ENCODE measurements around the gene GNG4. TPM values are rescaled to one million over a fixed set of nuclear protein-coding genes. Genes with fewer than 3 reads are reported as not detected.
A peak's percentile ranks its signal among the peaks of the same experiment; 100 is the strongest.

Gene GNG4
- total RNA-seq, 1 donor from 2014 or later = not detected

- peak; percentile 17 for DNase-seq (ENCODE audit: low read depth)
- TF ChIP-seq, protein P1, sequence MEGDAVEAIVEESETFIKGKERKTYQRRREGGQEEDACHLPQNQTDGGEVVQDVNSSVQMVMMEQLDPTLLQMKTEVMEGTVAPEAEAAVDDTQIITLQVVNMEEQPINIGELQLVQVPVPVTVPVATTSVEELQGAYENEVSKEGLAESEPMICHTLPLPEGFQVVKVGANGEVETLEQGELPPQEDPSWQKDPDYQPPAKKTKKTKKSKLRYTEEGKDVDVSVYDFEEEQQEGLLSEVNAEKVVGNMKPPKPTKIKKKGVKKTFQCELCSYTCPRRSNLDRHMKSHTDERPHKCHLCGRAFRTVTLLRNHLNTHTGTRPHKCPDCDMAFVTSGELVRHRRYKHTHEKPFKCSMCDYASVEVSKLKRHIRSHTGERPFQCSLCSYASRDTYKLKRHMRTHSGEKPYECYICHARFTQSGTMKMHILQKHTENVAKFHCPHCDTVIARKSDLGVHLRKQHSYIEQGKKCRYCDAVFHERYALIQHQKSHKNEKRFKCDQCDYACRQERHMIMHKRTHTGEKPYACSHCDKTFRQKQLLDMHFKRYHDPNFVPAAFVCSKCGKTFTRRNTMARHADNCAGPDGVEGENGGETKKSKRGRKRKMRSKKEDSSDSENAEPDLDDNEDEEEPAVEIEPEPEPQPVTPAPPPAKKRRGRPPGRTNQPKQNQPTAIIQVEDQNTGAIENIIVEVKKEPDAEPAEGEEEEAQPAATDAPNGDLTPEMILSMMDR (IDR thresholded peaks at IDR 0.05; ENCODE audit: insufficient read depth, low read length, severe bottlenecking) = no peak
- Histone ChIP-seq H3K27me3 (ENCODE audit: control insufficient read depth, insufficient read depth, low read length) (no peaks in the 10 kb centered on the region), H3K4me3 (ENCODE audit: low read depth, low read length) (no peak overlapping the region), H3K36me3 (ENCODE audit: control insufficient read depth, insufficient read depth, low read length) (peaks cover 2% of the 10 kb centered on the region)
- peak; percentile 7 for FAIRE-seq
Observed at GRCh38 chr1:235670157-235670776, 20.7 kb upstream of the GNG4 start.

- Histone ChIP-seq H3K4me3 (ENCODE audit: low read depth, low read length) (no peak overlapping the region), H3K27me3 (ENCODE audit: control insufficient read depth, insufficient read depth, low read length) (no peaks in the 10 kb centered on the region), H3K36me3 (ENCODE audit: control insufficient read depth, insufficient read depth, low read length) (peaks cover 2% of the 10 kb centered on the region)
- DNase-seq (ENCODE audit: low read depth) = no peak
- TF ChIP-seq, protein P1 (IDR thresholded peaks at IDR 0.05; ENCODE audit: insufficient read depth, low read length, severe bottlenecking) = no peak
- peak; percentile 23 for FAIRE-seq
Observed at GRCh38 chr1:235669277-235669676, 19.7 kb upstream of the GNG4 start.

- DNase-seq (ENCODE audit: low read depth) (no peak), FAIRE-seq (no peak)
- Histone ChIP-seq H3K27me3 (ENCODE audit: control insufficient read depth, insufficient read depth, low read length) (no peaks in the 10 kb centered on the region), H3K4me3 (ENCODE audit: low read depth, low read length) (no peak overlapping the region), H3K36me3 (ENCODE audit: control insufficient read depth, insufficient read depth, low read length) (no peaks in the 10 kb centered on the region)
- TF ChIP-seq, protein P1 (IDR thresholded peaks at IDR 0.05; ENCODE audit: insufficient read depth, low read length, severe bottlenecking) = no peak
Observed at GRCh38 chr1:235663628-235664027, 14.0 kb upstream of the GNG4 start.

DNA sequence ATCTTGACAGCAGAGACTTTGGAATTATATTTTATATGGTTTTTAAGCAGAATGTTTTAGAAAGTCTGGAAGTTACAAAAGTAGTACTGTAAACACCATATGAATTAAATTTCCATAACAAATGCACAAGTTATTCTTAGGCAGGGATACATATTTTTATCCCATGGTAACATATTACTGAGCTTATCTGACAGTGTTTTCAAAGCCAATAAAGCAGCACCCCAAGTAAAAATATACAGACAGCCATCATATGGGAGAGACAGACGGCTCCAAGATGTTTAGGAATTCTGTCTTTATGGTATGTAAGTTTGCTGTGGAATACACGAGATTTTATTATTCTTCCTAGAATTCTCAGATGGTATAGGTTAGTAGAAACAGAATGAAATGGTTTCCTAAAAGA is 12.0 kb upstream of the GNG4 start:
- no peak for DNase-seq (ENCODE audit: low read depth)
- no peaks in the 10 kb centered on the region for H3K27me3 ChIP-seq (ENCODE audit: control insufficient read depth, insufficient read depth, low read length)
- H3K36me3 ChIP-seq (ENCODE audit: control insufficient read depth, insufficient read depth, low read length) = no peaks in the 10 kb centered on the region
- H3K4me3 ChIP-seq (ENCODE audit: low read depth, low read length) = no peak overlapping the region
- FAIRE-seq = no peak
- TF ChIP-seq, protein P1 (IDR thresholded peaks at IDR 0.05; ENCODE audit: insufficient read depth, low read length, severe bottlenecking) = no peak

- TF ChIP-seq, protein P1 (IDR thresholded peaks at IDR 0.05; ENCODE audit: insufficient read depth, low read length, severe bottlenecking) = no peak
- no peak for DNase-seq (ENCODE audit: low read depth)
Observed at GRCh38 chr1:235659186-235659771, 9.7 kb upstream of the GNG4 start.

More at GRCh38 chr1:235659186-235659771, 9.7 kb upstream of the GNG4 start:
- Histone ChIP-seq H3K36me3 (ENCODE audit: control insufficient read depth, insufficient read depth, low read length) (no peaks in the 10 kb centered on the region), H3K27me3 (ENCODE audit: control insufficient read depth, insufficient read depth, low read length) (no peaks in the 10 kb centered on the region), H3K4me3 (ENCODE audit: low read depth, low read length) (no peak overlapping the region)
- peak; percentile 76 for FAIRE-seq
